ENCODE results near the gene LCOR. TPM values are rescaled to one million over a fixed set of nuclear protein-coding genes. Genes with fewer than 3 reads are reported as not detected.
"Not testable (repeated sequence)": the region's sequence is repeated elsewhere in the genome, so short reads cannot be mapped to it uniquely, and the experiment has no call there.

Gene LCOR
- total RNA-seq = 50.1 TPM

DNA sequence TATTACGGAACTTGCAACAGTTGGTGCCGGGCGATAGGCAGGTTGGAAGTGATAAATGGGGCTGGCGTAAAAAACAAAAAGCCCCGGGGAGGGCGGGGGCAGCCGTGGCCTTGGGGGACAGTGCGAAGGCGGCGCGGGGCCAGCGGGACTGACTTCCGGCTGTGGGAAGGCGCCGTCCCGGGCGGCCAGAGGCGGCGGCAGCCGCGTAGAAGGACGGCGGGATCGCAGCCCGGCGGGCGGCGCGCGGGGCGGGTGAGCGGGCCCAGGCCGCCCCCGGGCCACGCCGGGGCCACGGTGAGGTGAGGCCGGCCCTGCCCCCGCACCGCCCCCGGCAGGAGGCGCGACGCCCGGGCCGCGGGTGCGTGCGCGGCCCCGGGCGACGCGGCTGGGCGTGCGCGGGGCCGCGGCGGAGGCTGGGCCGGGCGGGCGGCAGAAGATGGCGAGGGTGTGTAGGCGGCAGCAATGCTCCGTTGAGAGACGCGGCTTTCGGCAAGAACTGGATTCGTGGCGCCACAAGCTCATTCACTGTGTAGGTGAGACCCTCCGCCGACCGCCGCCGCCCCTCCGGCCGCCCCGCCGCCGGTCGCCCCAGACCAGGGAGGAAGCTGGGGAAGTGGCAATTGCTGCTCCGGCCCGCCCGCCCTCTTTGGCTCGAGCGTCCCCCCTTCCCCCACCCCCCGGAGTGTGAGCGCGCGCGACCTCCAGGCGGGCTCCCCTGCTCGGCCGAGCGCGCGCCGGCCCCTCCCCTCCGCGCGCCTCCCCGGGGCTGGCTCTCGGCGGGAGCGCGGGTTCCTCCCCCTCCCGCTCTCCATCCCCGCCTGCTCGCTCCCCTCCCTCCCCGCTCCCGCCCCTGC, at the start of gene LCOR:
Gene LCOR (plus strand): TSS at position 432 of the 854 bp plus-strand sequence. CDS start 116,760 bp downstream, outside the sequence.
- DNase-seq (ENCODE audit: low spot score) (peak; percentile 89), ATAC-seq (peak; percentile 94)
- intact Hi-C loops (cut with DNase I) = loop anchor here (10.0 kb wide), 1 partner anchor 437 kb away; no protein-coding TSS in a partner anchor

DNA sequence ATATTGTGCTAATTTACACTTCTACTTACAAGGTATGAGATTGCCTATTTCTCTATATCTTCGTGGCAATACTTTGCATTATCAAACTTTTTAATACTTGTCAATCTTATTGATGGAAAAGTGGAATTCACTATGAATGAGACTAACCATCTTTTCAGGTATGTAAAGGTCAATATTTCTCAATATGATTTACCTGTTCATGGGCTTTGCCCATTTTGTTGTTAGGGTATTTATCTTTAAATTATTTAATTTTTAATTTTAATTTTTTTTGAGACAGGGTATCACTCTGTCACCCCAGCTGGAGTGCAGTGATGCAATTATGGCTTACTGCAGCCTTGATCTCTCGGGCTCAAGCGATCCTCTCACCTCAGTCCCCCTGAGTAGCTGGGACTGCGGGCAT, 47.8 kb upstream of the LCOR start:
- DNase-seq (ENCODE audit: low spot score) (no peak), ATAC-seq (no peak)
- intact Hi-C loops (cut with DNase I) = no loop called here

DNA sequence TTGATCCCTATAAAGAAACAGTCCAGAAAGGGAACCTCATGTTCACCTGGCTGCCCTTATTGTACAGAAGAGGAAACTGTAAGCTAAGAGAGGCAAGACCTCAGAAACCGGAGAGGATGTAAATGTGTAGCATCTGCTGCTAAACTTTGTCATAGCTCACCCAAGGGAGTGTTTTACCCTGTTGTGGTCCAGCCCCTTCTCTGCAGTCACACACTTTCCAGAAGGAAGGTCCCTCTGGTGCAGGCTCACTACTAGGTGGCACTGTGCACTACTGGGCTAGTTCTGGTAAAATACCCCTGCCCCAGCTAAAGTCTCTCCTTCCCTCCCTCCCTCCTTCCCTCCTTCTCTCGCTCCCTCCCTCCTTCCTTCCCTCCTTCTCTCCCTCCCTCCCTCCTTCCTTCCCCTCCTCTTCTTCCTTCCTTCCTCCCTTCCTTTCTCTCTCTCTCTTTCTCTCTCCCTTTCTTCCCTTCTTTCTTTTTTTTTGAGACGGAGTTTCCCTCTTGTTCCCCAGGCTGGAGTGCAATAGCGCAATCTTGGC, 42.5 kb upstream of the LCOR start:
- intact Hi-C loops (cut with DNase I) = no loop called here
- ATAC-seq (no peak), DNase-seq (ENCODE audit: low spot score) (no peak)

GRCh38 chr10:96791902-96792301, 40.2 kb upstream of the LCOR start:
- DNase-seq (ENCODE audit: low spot score) = no peak
- ATAC-seq = no peak
- intact Hi-C loops (cut with DNase I) = no loop called here

DNA sequence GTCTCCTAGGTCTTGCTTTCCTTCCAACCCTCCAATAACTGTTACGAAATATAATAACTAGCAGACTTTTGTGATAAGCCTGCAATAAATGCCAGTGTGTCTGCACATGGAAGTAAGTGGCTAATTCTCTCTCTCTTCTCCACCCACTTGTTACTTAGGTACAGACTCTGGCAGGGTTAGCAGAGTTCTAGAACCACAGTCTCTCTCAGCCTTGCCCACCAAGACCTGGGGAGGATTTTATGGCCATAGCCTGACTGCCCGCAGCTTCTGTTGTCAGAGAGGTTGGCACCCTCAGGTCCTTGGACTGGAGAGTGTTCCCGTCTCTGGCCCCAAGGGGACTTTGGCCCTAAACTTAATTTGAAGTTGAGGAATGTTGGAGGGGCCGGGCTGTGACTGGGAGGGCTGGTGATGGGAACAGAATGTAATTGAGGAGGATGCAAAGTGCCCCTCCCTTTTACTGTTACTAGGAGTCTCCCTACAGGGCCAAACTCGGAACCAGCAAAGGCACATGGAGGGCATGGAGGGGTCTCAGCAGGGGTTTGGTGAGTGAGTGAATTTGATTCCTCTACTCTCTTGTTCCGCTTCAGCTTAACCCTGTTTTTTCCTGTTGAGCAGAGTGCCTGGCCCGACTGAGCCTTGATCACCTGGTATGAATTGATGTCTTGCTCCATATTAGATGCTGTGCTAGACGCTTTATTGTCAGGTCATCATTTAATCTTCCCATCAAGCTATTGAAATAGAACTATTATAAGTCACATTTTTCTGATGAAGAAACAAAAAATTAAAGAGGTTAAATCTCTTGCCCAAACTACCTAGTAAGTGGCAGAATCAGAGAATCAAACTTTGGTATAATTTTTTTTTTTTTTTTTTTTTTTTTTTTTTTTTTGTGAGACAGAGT, 37.0 kb upstream of the LCOR start:
- no peak for ATAC-seq
- intact Hi-C loops (cut with DNase I) = no loop called here
- no peak for DNase-seq (ENCODE audit: low spot score)

- intact Hi-C loops (cut with DNase I) = no loop called here
- DNase-seq (ENCODE audit: low spot score) (no peak), ATAC-seq (no peak)
Observed at GRCh38 chr10:96797485-96797884, 34.6 kb upstream of the LCOR start.

GRCh38 chr10:96803288-96803664, 28.8 kb upstream of the LCOR start:
- DNase-seq (ENCODE audit: low spot score) (no peak), ATAC-seq (no peak)
- intact Hi-C loops (cut with DNase I) = no loop called here

DNA sequence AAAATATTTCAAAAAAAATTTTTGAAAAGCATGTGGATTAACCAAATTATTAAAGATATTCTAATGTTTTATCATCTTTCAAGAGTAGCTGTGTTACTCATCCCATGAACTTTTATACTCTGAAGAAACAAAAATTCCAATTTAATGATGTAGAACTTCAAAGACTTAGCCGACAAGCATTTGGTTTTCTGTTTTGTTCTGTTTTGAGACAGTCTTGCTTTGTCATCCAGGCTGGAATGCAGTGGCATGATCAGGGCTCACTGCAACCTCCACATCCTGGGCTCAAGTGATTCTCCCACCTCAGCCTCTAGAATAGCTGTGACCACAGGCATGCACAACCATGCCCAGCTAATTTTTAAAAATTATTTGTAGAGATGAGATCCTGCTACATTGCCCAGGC, 17.8 kb upstream of the LCOR start:
- DNase-seq (ENCODE audit: low spot score) (no peak), ATAC-seq (no peak)
- intact Hi-C loops (cut with DNase I) = no loop called here

DNA sequence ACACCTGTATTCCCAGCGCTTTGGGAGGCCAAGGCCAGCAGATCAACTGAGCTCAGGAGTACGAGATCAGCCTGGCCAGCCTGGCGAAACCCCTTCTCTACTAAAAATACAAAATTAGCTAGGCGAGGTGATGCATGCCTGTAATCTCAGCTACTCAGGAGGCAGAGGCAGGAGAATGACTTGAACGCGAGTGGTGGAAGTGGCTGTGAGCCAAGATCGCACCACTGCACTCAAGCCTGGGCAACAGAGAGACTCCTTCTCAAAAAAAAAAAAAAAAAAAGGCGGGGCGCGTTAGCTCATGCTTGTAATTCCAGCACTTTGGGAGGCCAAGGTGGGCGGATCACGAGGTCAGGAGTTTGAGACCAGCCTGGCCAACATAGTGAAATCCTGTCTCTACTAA, 13.1 kb upstream of the LCOR start:
- intact Hi-C loops (cut with DNase I); DNase-seq (ENCODE audit: low spot score); ATAC-seq: not testable (repeated sequence)

GRCh38 chr10:96820765-96821164, 11.3 kb upstream of the LCOR start:
- ATAC-seq (no peak), DNase-seq (ENCODE audit: low spot score) (no peak)
- intact Hi-C loops (cut with DNase I) = no loop called here

DNA sequence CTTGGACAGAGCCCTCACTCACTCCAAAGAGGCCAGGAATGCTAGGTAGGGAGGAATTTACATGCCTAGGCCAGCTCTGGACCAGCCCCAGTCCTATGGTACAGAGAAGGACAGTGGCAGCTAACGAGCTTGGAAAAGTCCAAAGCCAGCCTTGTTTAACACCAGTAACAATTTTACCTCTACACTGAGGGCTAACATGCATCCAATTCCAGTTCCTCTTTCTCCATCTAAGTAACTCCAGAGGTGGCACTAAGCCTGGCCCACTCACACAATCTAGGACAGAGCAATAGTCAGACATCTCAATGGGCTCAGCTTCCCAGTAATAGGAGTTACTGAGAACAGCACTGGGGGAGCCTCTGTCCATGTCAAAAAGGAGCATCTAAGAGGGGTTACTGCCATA, 5.7 kb upstream of the LCOR start:
- no peak for ATAC-seq
- intact Hi-C loops (cut with DNase I) = no loop called here
- no peak for DNase-seq (ENCODE audit: low spot score)

GRCh38 chr10:96828609-96829008, 3.5 kb upstream of the LCOR start:
- DNase-seq (ENCODE audit: low spot score) (no peak), ATAC-seq (no peak)
- intact Hi-C loops (cut with DNase I) = no loop called here

- intact Hi-C loops (cut with DNase I) = no loop called here
- ATAC-seq = no peak
- DNase-seq (ENCODE audit: low spot score) = no peak
Observed at GRCh38 chr10:96829029-96829773, 2.9 kb upstream of the LCOR start.

- intact Hi-C loops (cut with DNase I) = loop anchor here (10.0 kb wide), 1 partner anchor 436 kb away; no protein-coding TSS in a partner anchor
- peak; percentile 79 for DNase-seq (ENCODE audit: low spot score)
- ATAC-seq = no peak
Observed at GRCh38 chr10:96830511-96831199, 1.4 kb upstream of the LCOR start.

DNA sequence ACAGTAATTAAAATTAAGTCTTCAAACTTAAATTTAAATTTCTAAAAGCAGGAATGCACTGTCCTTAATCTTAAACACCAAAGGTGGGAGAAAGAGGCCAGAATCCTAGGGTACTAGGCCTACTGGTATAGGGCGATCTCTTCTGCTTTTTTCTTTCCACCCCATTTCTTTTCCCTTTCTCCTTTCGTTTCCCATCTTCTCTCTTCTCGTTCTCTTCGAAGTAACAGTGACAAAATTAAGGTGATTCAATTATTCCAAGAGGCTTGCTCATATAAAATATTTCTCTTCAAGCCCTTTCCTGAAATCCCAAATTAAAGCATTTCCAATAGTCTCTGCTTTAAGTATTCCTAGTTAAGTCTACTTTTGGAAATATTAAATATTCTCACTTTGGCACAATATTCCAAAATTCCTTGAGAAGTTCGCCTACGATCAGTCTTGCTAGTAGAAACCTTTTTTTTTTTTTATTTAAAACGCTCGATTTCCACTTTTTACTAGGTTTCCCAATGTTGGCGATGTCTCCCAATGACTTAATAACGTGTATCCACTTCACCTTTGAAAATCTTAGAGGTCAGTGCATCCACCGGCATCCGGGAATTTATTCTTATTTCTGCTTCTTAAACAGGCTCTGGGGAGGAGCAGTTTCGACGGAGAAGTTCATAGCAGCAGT, 765 bp upstream of the LCOR start:
- intact Hi-C loops (cut with DNase I) = loop anchor here (10.0 kb wide), 1 partner anchor 437 kb away; no protein-coding TSS in a partner anchor
- DNase-seq (ENCODE audit: low spot score) (no peak), ATAC-seq (no peak)

GRCh38 chr10:96832721-96833219, 672 bp downstream of the LCOR start:
- DNase-seq (ENCODE audit: low spot score) (peak; percentile 91), ATAC-seq (peak; percentile 85)
- intact Hi-C loops (cut with DNase I) = loop anchor here (10.0 kb wide), 1 partner anchor 438 kb away; no protein-coding TSS in a partner anchor

DNA sequence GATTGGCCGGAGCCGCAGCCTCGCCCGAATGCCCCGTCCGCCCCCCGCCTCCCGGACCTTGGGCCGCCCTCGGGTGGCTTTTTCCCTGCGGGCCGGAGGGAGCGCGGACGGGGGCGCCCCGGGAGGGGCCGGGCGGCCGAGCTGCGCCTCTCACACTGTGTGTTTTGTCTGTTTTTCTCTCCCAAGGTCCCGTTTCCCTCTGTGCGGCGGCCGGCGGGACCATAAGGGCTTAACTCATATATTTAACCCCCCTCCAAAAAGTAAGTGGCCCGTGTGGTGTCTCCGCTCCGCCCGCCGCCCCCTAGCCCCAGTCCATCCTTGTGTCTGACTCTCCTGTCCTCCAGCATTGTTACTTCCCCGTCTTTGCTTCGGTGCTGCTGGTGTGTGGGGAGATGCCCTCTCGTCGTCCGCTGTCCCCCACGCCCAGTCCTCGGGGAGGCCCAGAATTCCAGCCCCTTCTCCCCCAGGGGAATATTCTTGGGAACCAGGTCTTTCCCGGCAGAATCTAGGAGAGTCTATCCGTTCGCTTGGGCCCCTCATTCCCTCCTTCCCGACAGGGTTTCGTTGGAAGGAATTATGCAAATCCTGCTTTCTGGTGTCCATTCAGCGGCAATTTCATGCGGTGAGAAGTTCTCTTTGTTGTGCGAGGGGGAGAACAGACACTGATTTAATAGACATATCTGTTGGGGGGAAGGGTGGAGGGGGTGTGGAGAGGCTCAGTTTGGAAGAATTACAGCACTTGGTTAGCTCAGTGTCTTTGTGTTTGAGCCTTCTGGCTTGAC, 1.3 kb downstream of the LCOR start:
- intact Hi-C loops (cut with DNase I) = loop anchor here (10.0 kb wide), 1 partner anchor 439 kb away; no protein-coding TSS in a partner anchor
- ATAC-seq = peak; percentile 4
- DNase-seq (ENCODE audit: low spot score) = peak; percentile 62

All from sciatic nerve (tissue), 2 donors.